ENCODE results near the gene C2CD4B.

The C2CD4B gene

GRCh38 chr15:62208367-62208766, 43.3 kb upstream of the C2CD4B start:
- no peak overlapping the region for H3K4me3 ChIP-seq (ENCODE audit: low read depth, low read length)
- TF ChIP-seq, protein P1, sequence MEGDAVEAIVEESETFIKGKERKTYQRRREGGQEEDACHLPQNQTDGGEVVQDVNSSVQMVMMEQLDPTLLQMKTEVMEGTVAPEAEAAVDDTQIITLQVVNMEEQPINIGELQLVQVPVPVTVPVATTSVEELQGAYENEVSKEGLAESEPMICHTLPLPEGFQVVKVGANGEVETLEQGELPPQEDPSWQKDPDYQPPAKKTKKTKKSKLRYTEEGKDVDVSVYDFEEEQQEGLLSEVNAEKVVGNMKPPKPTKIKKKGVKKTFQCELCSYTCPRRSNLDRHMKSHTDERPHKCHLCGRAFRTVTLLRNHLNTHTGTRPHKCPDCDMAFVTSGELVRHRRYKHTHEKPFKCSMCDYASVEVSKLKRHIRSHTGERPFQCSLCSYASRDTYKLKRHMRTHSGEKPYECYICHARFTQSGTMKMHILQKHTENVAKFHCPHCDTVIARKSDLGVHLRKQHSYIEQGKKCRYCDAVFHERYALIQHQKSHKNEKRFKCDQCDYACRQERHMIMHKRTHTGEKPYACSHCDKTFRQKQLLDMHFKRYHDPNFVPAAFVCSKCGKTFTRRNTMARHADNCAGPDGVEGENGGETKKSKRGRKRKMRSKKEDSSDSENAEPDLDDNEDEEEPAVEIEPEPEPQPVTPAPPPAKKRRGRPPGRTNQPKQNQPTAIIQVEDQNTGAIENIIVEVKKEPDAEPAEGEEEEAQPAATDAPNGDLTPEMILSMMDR (IDR thresholded peaks at IDR 0.05; ENCODE audit: low read depth, low read length), result no peak
- H3K27me3 ChIP-seq, result no peaks in the 10 kb centered on the region
- no peak for DNase-seq
- H3K4me1 ChIP-seq, result no peaks in the 10 kb centered on the region
- no peaks in the 10 kb centered on the region for H3K36me3 ChIP-seq
- H3K9me3 ChIP-seq, result peaks cover 5% of the 10 kb centered on the region

- no peaks in the 10 kb centered on the region for H3K9me3 ChIP-seq
- TF ChIP-seq, protein P1 (IDR thresholded peaks at IDR 0.05; ENCODE audit: low read depth, low read length), result no peak
- no peaks in the 10 kb centered on the region for H3K27me3 ChIP-seq
- no peaks in the 10 kb centered on the region for H3K36me3 ChIP-seq
- H3K4me3 ChIP-seq (ENCODE audit: low read depth, low read length), result no peak overlapping the region
- DNase-seq, result no peak
- no peaks in the 10 kb centered on the region for H3K4me1 ChIP-seq
Measured at GRCh38 chr15:62190675-62191074, 25.6 kb upstream of the C2CD4B start.

- H3K4me3 ChIP-seq (ENCODE audit: low read depth, low read length), result no peak overlapping the region
- TF ChIP-seq, protein P1 (IDR thresholded peaks at IDR 0.05; ENCODE audit: low read depth, low read length), result no peak
Measured at GRCh38 chr15:62190274-62190673, 25.2 kb upstream of the C2CD4B start.

DNA sequence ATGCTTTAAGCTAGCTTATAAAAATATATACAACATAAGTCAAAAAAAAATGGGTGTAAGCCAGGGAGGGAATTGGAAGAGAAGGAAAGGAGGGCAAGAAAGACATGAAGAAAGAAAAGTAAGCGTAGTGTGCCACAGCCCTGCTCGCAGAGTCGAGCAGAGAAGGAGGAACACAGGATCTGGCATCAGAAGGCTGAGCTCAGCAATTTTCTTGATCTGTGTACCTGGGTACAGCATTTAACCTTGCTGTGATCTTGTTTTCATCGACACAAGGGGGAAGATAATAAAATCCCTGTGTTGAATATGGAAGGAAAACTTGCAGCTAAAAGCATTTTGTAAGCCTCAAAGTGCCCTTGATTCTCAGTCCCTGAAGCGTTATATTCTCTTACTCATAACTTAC, 23.7 kb upstream of the C2CD4B start:
- DNase-seq, result no peak
- Histone ChIP-seq H3K9me3 (no peaks in the 10 kb centered on the region; the same call in 1 of the 2 replicates), H3K4me1 (no peaks in the 10 kb centered on the region), H3K4me3 (ENCODE audit: low read depth, low read length) (no peak overlapping the region), H3K36me3 (no peaks in the 10 kb centered on the region), H3K27me3 (no peaks in the 10 kb centered on the region)
- TF ChIP-seq, protein P1 (IDR thresholded peaks at IDR 0.05; ENCODE audit: low read depth, low read length), result no peak

More at GRCh38 chr15:62190274-62190673, 25.2 kb upstream of the C2CD4B start:
- Histone ChIP-seq H3K4me1 (no peaks in the 10 kb centered on the region), H3K27me3 (no peaks in the 10 kb centered on the region), H3K9me3 (no peaks in the 10 kb centered on the region), H3K36me3 (no peaks in the 10 kb centered on the region)
- no peak for DNase-seq

DNA sequence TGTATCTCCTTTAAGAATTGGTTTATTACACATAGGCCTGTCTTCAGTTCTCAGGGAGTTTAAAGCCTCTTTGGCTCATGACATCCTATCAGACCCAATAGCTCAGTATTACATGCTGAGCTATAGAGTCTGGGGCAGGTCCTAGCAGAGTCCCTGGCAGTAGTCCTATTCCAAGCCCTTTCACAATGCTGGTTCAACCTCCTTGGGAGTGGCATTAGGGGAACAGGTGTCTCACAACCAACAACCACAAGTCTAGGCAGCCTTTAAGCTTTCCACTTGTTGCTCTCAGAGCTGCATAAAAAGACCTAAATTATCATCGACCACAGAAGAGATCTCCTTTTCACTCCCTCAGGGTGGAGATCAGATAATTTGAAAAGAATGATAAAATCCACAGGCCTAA, 22.8 kb upstream of the C2CD4B start:
- TF ChIP-seq, protein P1 (IDR thresholded peaks at IDR 0.05; ENCODE audit: low read depth, low read length), result no peak
- no peaks in the 10 kb centered on the region for H3K4me1 ChIP-seq
- no peaks in the 10 kb centered on the region for H3K27me3 ChIP-seq

DNA sequence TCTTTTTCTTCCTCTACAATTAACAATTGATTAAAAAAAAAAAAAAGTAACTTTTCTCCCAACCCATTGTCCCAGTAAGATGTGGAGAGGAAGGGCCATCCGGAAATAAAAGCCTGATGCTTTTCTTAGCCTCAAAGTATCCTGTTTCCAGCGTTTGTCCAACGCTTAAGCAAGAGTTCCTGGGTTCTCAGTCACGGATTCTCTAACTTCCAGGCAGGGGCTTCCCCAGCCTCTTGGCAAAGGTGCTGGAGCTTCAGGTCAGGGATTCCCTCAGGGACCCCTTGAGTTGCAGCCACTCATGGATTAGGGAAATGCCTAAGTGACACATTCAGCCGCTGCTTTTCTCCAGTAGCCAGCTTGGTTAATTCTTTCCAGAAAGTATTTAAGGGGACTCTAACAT, 22.3 kb upstream of the C2CD4B start:
- Histone ChIP-seq H3K4me3 (ENCODE audit: low read depth, low read length) (no peak overlapping the region), H3K27me3 (no peaks in the 10 kb centered on the region), H3K4me1 (no peaks in the 10 kb centered on the region), H3K36me3 (no peaks in the 10 kb centered on the region), H3K9me3 (no peaks in the 10 kb centered on the region; the same call in 1 of the 2 replicates)
- TF ChIP-seq, protein P1 (IDR thresholded peaks at IDR 0.05; ENCODE audit: low read depth, low read length), result no peak
- no peak for DNase-seq

More for the DNA sequence above, 22.8 kb upstream of the C2CD4B start:
- no peak for DNase-seq
- Histone ChIP-seq H3K4me3 (ENCODE audit: low read depth, low read length) (no peak overlapping the region), H3K9me3 (no peaks in the 10 kb centered on the region; the same call in 1 of the 2 replicates), H3K36me3 (no peaks in the 10 kb centered on the region)

Data from BE2C (cell line).